A673 (cell line): Measurements from ENCODE around the gene GPA33. TPM values are rescaled to one million over a fixed set of nuclear protein-coding genes. Genes with fewer than 3 reads are reported as not detected.

ENCODE experiments used
- BruUV-seq: library from RNA; stranded (reverse); fragments of 400-500 nt; replicated peaks from 2 replicates; lab custom pipeline; 2021; lab: Mats Ljungman, UMichigan
- CTCF ChIA-PET: fragments of 300-600 bp; sonication (Branson Sonifier 250); formaldehyde crosslinking; loops from one replicate; lab custom pipeline; 2022; ENCODE audit warnings: antibody characterized with exemption; lab: Charles Lee
- POLR2A ChIA-PET: fragments of 300-600 bp; sonication (Branson Sonifier 250); formaldehyde crosslinking; loops from one replicate; lab custom pipeline; 2022; ENCODE audit warnings: antibody characterized with exemption; ENCODE audit not compliant: low non-redundant PET; lab: Charles Lee
- DNase-seq: peaks from one replicate; pipeline ENCODE4 v3.0.0-alpha.2; 2015; ENCODE audit warnings: low spot score
- H3K27ac ChIP-seq: fragments of 200-600 bp; sonication (generic); 2 replicates; pipeline ENCODE4 v1.5.1; 2016; ENCODE audit warnings: mixed run types, low read depth, mild to moderate bottlenecking, mixed read lengths, antibody characterized with exemption, low read length; ENCODE audit not compliant: poor library complexity, severe bottlenecking
- H3K27me3 ChIP-seq: fragments of 200-600 bp; sonication (generic); replicated peaks from 2 replicates; pipeline ENCODE4 v1.6.1; 2017; ENCODE audit warnings: mixed run types, low read depth, mild to moderate bottlenecking, mixed read lengths, antibody characterized with exemption, low read length; ENCODE audit not compliant: insufficient read depth, poor library complexity
- H3K36me3 ChIP-seq: fragments of 200-600 bp; sonication (generic); 2 replicates; pipeline ENCODE4 v1.6.1; 2016; ENCODE audit warnings: mixed run types, mild to moderate bottlenecking, mixed read lengths, antibody characterized with exemption, low read length; ENCODE audit not compliant: insufficient read depth, poor library complexity, severe bottlenecking
- H3K4me1 ChIP-seq: fragments of 200-600 bp; sonication (generic); 2 replicates; pipeline ENCODE4 v1.6.1; 2017; ENCODE audit warnings: mixed run types, mild to moderate bottlenecking, mixed read lengths, antibody characterized with exemption, low read length; ENCODE audit not compliant: insufficient read depth, poor library complexity, severe bottlenecking
- H3K4me3 ChIP-seq: fragments of 200-600 bp; sonication (generic); 2 replicates; pipeline ENCODE4 v1.5.1; 2016; ENCODE audit warnings: low read depth, mixed run types, mild to moderate bottlenecking, mixed read lengths, low read length; ENCODE audit not compliant: poor library complexity, severe bottlenecking
- H3K9me3 ChIP-seq: fragments of 200-600 bp; sonication (generic); 2 replicates; pipeline ENCODE4 v1.6.1; 2016; ENCODE audit warnings: mixed run types, low read depth, mild to moderate bottlenecking, mixed read lengths, antibody characterized with exemption, low read length; ENCODE audit not compliant: poor library complexity, severe bottlenecking
- EZH2 ChIP-seq: fragments of 200-600 bp; sonication (generic); IDR thresholded peaks from 2 replicates; pipeline ENCODE4 v1.6.1; 2017; ENCODE audit warnings: borderline replicate concordance, low read depth, mild to moderate bottlenecking, mixed read lengths, antibody characterized with exemption, low read length; ENCODE audit not compliant: poor library complexity, severe bottlenecking
- intact Hi-C: fragments of 100-400 bp; cut with micrococcal nuclease; formaldehyde crosslinking; loops from one replicate; pipeline ENCODE4 v1.10.0; 2022; ENCODE audit not compliant: unreplicated experiment
- total RNA-seq: library from RNA; stranded (reverse); gene quantifications from 2 replicates; pipeline ENCODE4 v1.2.3, GENCODE V29; 2021
- TF ChIP-seq, protein P1 (sequence below): fragments of 300-800, 200-600 bp; sonication (generic); conservative IDR thresholded peaks from 2 replicates; pipeline ENCODE4 v1.5.1; 2017; ENCODE audit warnings: low read depth, mild to moderate bottlenecking, antibody characterized with exemption, low read length, moderate library complexity, mixed read lengths

The GPA33 gene
- total RNA-seq, 1 experiment from 2014 or later = not detected

DNA sequence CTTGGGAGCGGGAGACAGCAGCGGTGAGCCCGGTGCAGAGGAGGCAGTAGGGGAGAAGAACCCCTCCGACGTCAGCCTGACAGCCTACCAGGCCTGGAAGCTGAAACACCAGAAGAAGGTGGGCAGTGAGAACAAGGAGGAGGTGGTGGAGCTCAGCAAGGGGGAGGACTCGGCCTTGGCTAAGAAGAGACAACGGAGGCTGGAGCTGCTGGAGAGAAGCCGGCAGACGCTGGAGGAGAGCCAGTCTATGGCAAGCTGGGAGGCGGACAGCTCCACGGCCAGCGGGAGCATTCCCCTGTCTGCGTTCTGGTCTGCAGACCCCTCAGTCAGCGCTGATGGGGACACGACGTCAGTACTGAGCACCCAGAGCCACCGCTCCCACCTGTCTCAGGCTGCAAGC, 36.6 kb upstream of the GPA33 start:
- DNase-seq = no peak
- POLR2A ChIA-PET = no interaction called here
- Histone ChIP-seq H3K27me3 (no peaks in the 10 kb centered on the region), H3K27ac (no peak overlapping the region), H3K4me3 (no peak overlapping the region), H3K4me1 (peaks cover 6% of the 10 kb centered on the region), H3K9me3 (no peaks in the 10 kb centered on the region), H3K36me3 (no peaks in the 10 kb centered on the region)
- intact Hi-C loops = no loop called here
- CTCF ChIA-PET = interaction anchor here (0.6 kb wide), 1 partner anchor 81 kb away, joined by 3 read pairs; no protein-coding TSS in a partner anchor
- TF ChIP-seq, protein P1, sequence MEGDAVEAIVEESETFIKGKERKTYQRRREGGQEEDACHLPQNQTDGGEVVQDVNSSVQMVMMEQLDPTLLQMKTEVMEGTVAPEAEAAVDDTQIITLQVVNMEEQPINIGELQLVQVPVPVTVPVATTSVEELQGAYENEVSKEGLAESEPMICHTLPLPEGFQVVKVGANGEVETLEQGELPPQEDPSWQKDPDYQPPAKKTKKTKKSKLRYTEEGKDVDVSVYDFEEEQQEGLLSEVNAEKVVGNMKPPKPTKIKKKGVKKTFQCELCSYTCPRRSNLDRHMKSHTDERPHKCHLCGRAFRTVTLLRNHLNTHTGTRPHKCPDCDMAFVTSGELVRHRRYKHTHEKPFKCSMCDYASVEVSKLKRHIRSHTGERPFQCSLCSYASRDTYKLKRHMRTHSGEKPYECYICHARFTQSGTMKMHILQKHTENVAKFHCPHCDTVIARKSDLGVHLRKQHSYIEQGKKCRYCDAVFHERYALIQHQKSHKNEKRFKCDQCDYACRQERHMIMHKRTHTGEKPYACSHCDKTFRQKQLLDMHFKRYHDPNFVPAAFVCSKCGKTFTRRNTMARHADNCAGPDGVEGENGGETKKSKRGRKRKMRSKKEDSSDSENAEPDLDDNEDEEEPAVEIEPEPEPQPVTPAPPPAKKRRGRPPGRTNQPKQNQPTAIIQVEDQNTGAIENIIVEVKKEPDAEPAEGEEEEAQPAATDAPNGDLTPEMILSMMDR = no peak
- TF ChIP-seq EZH2 = no peak
- no TSS peak for BruUV-seq

DNA sequence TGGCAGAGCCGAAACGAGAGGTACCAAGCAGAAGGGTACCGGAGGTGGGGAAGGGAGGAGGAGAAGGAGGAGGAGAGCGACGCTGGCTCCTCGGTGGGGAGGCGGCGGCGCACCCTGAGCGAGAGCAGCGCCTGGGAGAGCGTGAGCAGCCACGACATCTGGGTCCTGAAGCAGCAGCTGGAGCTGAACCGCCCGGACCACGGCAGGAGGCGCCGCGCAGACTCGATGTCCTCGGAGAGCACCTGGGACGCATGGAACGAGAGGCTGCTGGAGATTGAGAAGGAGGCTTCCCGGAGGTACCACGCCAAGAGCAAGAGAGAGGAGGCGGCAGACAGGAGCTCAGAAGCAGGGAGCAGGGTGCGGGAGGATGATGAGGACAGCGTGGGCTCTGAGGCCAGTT, 36.1 kb upstream of the GPA33 start:
- TF ChIP-seq, protein P1 = no peak
- no peak for TF ChIP-seq EZH2
- Histone ChIP-seq H3K27me3 (no peaks in the 10 kb centered on the region), H3K9me3 (no peaks in the 10 kb centered on the region), H3K4me3 (no peak overlapping the region), H3K36me3 (no peaks in the 10 kb centered on the region), H3K27ac (no peak overlapping the region), H3K4me1 (peaks cover 11% of the 10 kb centered on the region)
- intact Hi-C loops = no loop called here
- ChIA-PET CTCF (interaction anchor here (0.6 kb wide), 2 partner anchors 82 to 1119 kb away, joined by 3 read pairs; no protein-coding TSS in a partner anchor), POLR2A (no interaction called here)
- no TSS peak for BruUV-seq
- no peak for DNase-seq

DNA sequence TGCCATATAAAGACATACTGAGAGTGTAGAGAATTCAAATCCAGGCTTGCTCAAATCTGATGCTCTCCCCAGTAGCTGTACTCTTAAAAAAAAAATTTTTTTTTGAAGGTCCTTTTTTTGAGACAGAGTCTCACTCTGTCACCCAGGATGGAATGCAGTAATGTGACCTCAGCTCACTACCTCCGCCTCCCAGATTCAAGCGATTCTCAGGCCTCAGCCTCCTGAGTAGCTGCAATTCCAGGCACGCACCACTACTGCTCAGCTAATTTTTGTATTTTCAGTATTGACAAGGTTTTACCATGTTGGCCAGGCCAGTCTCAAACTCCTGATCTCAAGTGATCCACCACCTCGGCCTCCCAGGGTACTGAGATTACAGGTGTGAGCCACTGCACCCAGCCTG, 32.4 kb upstream of the GPA33 start:
- H3K27ac ChIP-seq = no peak overlapping the region
- DNase-seq = no peak
- ChIA-PET POLR2A (no interaction called here), CTCF (no interaction called here)
- intact Hi-C loops = no loop called here
- no peaks in the 10 kb centered on the region for H3K36me3 ChIP-seq
- H3K4me3 ChIP-seq = no peak overlapping the region
- no peaks in the 10 kb centered on the region for H3K9me3 ChIP-seq
- peaks cover 23% of the 10 kb centered on the region for H3K4me1 ChIP-seq
- H3K27me3 ChIP-seq = no peaks in the 10 kb centered on the region
- TF ChIP-seq, protein P1 = no peak
- no peak for TF ChIP-seq EZH2
- no TSS peak for BruUV-seq
